OCI-LY7 (cell line): Measurements from ENCODE around the gene SOX18. TPM values are rescaled to one million over a fixed set of nuclear protein-coding genes. Genes with fewer than 3 reads are reported as not detected.

Experiments
- BruUV-seq: library from RNA; stranded (reverse); fragments of 400-500 nt; replicated peaks from 2 replicates; lab custom pipeline; 2021; lab: Mats Ljungman, UMichigan
- CTCF ChIA-PET: fragments of 300-600 bp; sonication (Branson Sonifier 250); formaldehyde crosslinking; loops from one replicate; lab custom pipeline; 2022; ENCODE audit warnings: antibody characterized with exemption; ENCODE audit not compliant: unreplicated experiment; lab: Charles Lee
- POLR2A ChIA-PET: fragments of 300-600 bp; sonication (Branson Sonifier 250); formaldehyde crosslinking; loops from one replicate; lab custom pipeline; 2022; ENCODE audit warnings: antibody characterized with exemption; lab: Charles Lee
- DNase-seq: peaks from one replicate; pipeline ENCODE4 v3.0.0-alpha.2; 2015; ENCODE audit warnings: low spot score
- H2AFZ ChIP-seq: fragments of 200-600 bp; sonication (generic), shearing (Covaris generic); 2 replicates; pipeline ENCODE4 v1.6.1; 2014; ENCODE audit warnings: mild to moderate bottlenecking, antibody characterized with exemption, low read length, moderate library complexity
- H3K27ac ChIP-seq: fragments of 200-600 bp; sonication (generic); 2 replicates; pipeline ENCODE4 v1.5.1; 2014; ENCODE audit warnings: mixed run types, low read depth, mild to moderate bottlenecking, moderate library complexity, low read length, inconsistent platforms; ENCODE audit not compliant: poor library complexity, severe bottlenecking
- H3K36me3 ChIP-seq: fragments of 200-600 bp; sonication (generic); 2 replicates; pipeline ENCODE4 v1.6.1; 2014; ENCODE audit warnings: mild to moderate bottlenecking, antibody characterized with exemption, low read length, moderate library complexity, mixed read lengths; ENCODE audit not compliant: insufficient read depth
- H3K4me1 ChIP-seq: fragments of 200-600 bp; sonication (generic); 2 replicates; pipeline ENCODE4 v1.5.1; 2014; ENCODE audit warnings: mild to moderate bottlenecking, low read length; ENCODE audit not compliant: insufficient read depth, poor library complexity, severe bottlenecking
- H3K4me2 ChIP-seq: fragments of 200-600 bp; sonication (generic); 2 replicates; pipeline ENCODE4 v1.6.1; 2014; ENCODE audit warnings: mild to moderate bottlenecking, low read length
- H3K4me3 ChIP-seq: fragments of 200-600 bp; sonication (generic); 2 replicates; pipeline ENCODE4 v1.5.1; 2014; ENCODE audit warnings: mild to moderate bottlenecking, low read depth, low read length; ENCODE audit not compliant: poor library complexity, severe bottlenecking
- H3K79me2 ChIP-seq: fragments of 200-600 bp; sonication (generic); 2 replicates; pipeline ENCODE4 v1.6.1; 2016; ENCODE audit warnings: low read depth, mild to moderate bottlenecking, low read length, moderate library complexity, mixed read lengths; ENCODE audit not compliant: insufficient read depth
- H3K9me2 ChIP-seq: fragments of 200-600 bp; sonication (generic); 2 replicates; pipeline ENCODE4 v1.6.1; 2016; ENCODE audit warnings: mild to moderate bottlenecking, low read length, mixed read lengths; ENCODE audit not compliant: insufficient read depth
- H3K9me3 ChIP-seq: fragments of 200-600 bp; sonication (generic); 2 replicates; pipeline ENCODE4 v1.6.1; 2014; ENCODE audit warnings: mild to moderate bottlenecking, mixed run types, low read length, mixed read lengths
- H4K20me1 ChIP-seq: fragments of 200-600 bp; sonication (generic); 2 replicates; pipeline ENCODE4 v1.6.1; 2014; ENCODE audit warnings: mild to moderate bottlenecking, antibody characterized with exemption, low read length, moderate library complexity, mixed read lengths; ENCODE audit not compliant: insufficient read depth
- CTCF ChIP-seq: fragments of 200-600 bp; sonication (generic); conservative IDR thresholded peaks from 2 replicates; pipeline ENCODE4 v1.5.1; 2014; ENCODE audit warnings: mild to moderate bottlenecking, antibody characterized with exemption, low read length, moderate library complexity, mixed read lengths
- EZH2phosphoT487 ChIP-seq: fragments of 200-600 bp; sonication (generic); IDR thresholded peaks from 2 replicates; pipeline ENCODE4 v1.6.1; 2018; ENCODE audit warnings: low read depth, borderline replicate concordance, mild to moderate bottlenecking, mixed run types, antibody characterized with exemption, low read length, moderate library complexity, mixed read lengths
- intact Hi-C: fragments of 100-400 bp; cut with micrococcal nuclease; formaldehyde crosslinking; loops from one replicate; pipeline ENCODE4 v1.10.0; 2022; ENCODE audit not compliant: unreplicated experiment
- total RNA-seq, 2 experiments: library from RNA; depleted of rRNA in 1 of 2; stranded (reverse); fragments of >200 nt in 1 of 2; shearing (Covaris generic) in 1 of 2; gene quantifications; 2 replicates each; pipeline ENCODE4 v1.2.3, GENCODE V29; 2014 to 2022

SOX18 gene
- total RNA-seq, 2 experiments from 2014 or later: not detected

DNA sequence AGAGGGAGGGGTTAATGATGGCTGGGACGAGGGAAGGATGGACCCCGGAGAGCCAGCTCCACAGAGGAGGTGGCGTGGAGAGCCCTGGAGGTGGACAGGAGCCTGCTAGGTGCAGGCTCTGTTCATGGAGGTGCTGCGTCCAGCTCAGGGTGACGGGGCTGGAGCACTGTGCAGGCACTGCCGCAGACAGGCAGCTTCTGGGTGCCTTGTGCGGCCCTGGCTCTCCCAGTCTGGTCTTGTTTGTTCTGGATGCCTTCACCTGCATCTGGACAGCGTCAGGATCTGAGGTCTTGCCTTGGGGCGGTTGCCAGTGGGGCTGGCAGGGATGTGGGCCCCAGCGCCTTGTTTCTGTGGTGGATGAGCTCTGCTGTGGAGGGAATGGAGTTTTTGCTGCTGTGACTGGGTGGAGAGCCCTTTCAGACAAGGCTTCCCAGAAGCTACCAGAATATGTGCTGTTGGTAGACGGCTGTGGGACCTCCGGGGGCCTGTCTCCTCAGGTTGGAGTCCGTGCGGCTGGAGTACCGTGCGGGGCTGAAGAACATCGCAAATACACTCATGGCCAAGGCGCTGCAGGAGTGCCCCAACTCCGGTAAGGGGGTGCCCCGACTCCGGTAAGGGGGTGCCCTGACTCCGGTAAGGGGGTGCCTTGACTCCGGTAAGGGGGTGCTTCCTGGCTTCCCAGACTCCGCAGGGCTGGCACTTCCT is 21.3 kb downstream of the SOX18 start:
- Histone ChIP-seq H3K36me3 (peaks cover 94% of the 10 kb centered on the region), H3K9me2 (no peaks in the 10 kb centered on the region), H3K9me3 (no peaks in the 10 kb centered on the region), H4K20me1 (no peaks in the 10 kb centered on the region), H3K4me3 (no peak overlapping the region), H3K4me2 (no peak overlapping the region), H3K4me1 (no peaks in the 10 kb centered on the region), H3K79me2 (no peaks in the 10 kb centered on the region), H2AFZ (no peak overlapping the region), H3K27ac (no peak overlapping the region)
- no TSS peak for BruUV-seq
- no peak for DNase-seq
- ChIA-PET POLR2A (no interaction called here), CTCF (no interaction called here)
- intact Hi-C loops: no loop called here
- TF ChIP-seq EZH2phosphoT487: no peak
- TF ChIP-seq CTCF: no peak

GRCh38 chr20:64025826-64026412 is 23.5 kb downstream of the SOX18 start:
- no peak overlapping the region for H3K4me2 ChIP-seq

More at GRCh38 chr20:64025826-64026412, 23.5 kb downstream of the SOX18 start:
- no peak for DNase-seq
- BruUV-seq: no TSS peak
- Histone ChIP-seq H3K9me2 (no peaks in the 10 kb centered on the region), H3K27ac (no peak overlapping the region), H3K9me3 (no peaks in the 10 kb centered on the region), H3K36me3 (peaks cover 98% of the 10 kb centered on the region), H4K20me1 (no peaks in the 10 kb centered on the region), H3K4me1 (no peaks in the 10 kb centered on the region), H3K4me3 (no peak overlapping the region), H3K79me2 (no peaks in the 10 kb centered on the region), H2AFZ (no peak overlapping the region)
- POLR2A ChIA-PET: no interaction called here
- CTCF ChIA-PET: no interaction called here
- TF ChIP-seq CTCF (no peak), EZH2phosphoT487 (no peak)
- intact Hi-C loops: no loop called here
